ENCODE data around the gene MED25.
A peak's percentile ranks its signal among the peaks of the same experiment; 100 is the strongest.

- TF ChIP-seq CTCF (IDR thresholded peaks at IDR 0.05): no peak
- no peak; the same call in 1 of the 2 replicates for TF ChIP-seq MYC (IDR thresholded peaks at IDR 0.05; ENCODE audit: borderline replicate concordance, low read length)
- no peak; the same call in 1 of the 2 replicates for TF ChIP-seq HOXA7 (CRISPR knock-in tag; IDR thresholded peaks at IDR 0.05)
- no peak for TF ChIP-seq SMC3 (IDR thresholded peaks at IDR 0.05)
- no peak for TF ChIP-seq RNF2 (IDR thresholded peaks at IDR 0.05; ENCODE audit: borderline replicate concordance, low read depth)
- no peak for TF ChIP-seq EHMT2 (IDR thresholded peaks at IDR 0.05; ENCODE audit: low read depth)
- TF ChIP-seq KDM5A (IDR thresholded peaks at IDR 0.05): peak; percentile 31; the same call in 1 of the 2 replicates
Observed at GRCh38 chr19:49817964-49818648, at the start of gene MED25.

Data from A549 (cell line).